ENCODE data around the gene NRK. TPM values are rescaled to one million over a fixed set of nuclear protein-coding genes. Genes with fewer than 3 reads are reported as not detected.
"Not testable (repeated sequence)": the region's sequence is repeated elsewhere in the genome, so short reads cannot be mapped to it uniquely, and the experiment has no call there.

The NRK gene
- total RNA-seq, 6 donors from 2014 or later = under 0.01 to 0.54 (median 0.35) TPM

DNA sequence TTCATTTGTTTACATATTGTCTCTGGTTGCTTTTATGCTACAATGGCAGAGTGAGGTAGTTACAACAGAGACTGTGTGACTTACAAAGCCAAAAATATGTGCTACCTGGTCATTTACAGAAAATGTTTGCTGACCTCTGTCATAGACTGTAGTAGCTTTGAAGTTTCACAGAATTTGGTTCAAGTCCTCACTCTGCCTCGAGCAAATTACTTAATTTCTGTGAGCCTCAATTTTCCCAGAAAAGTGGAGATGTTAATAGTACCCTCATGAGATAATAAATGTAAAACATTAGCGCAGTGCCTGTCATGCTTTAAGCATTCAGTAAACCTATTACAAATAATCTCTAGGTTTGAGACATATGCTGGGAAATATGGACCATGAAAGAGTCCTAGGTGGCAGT, 18.4 kb upstream of the NRK start:
- TF ChIP-seq POLR2A (IDR thresholded peaks at IDR 0.05) (no peak), POLR2AphosphoS5 (IDR thresholded peaks at IDR 0.05) (no peak), EP300 (IDR thresholded peaks at IDR 0.05) (no peak)
- TF ChIP-seq, protein P1, sequence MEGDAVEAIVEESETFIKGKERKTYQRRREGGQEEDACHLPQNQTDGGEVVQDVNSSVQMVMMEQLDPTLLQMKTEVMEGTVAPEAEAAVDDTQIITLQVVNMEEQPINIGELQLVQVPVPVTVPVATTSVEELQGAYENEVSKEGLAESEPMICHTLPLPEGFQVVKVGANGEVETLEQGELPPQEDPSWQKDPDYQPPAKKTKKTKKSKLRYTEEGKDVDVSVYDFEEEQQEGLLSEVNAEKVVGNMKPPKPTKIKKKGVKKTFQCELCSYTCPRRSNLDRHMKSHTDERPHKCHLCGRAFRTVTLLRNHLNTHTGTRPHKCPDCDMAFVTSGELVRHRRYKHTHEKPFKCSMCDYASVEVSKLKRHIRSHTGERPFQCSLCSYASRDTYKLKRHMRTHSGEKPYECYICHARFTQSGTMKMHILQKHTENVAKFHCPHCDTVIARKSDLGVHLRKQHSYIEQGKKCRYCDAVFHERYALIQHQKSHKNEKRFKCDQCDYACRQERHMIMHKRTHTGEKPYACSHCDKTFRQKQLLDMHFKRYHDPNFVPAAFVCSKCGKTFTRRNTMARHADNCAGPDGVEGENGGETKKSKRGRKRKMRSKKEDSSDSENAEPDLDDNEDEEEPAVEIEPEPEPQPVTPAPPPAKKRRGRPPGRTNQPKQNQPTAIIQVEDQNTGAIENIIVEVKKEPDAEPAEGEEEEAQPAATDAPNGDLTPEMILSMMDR (IDR thresholded peaks at IDR 0.05) = no peak
- DNase-seq = no peak
- no peak overlapping the region for H3K4me3 ChIP-seq
- H3K4me1 ChIP-seq = no peaks in the 10 kb centered on the region
- ATAC-seq (ENCODE audit: low FRiP score in 2 of 2) = no peak
- H3K27ac ChIP-seq = no peak overlapping the region
- 61 to 83% methylated on average over 2 of the region's 2 CpGs for WGBS, 2 donors
- H3K36me3 ChIP-seq = no peaks in the 10 kb centered on the region
- H3K27me3 ChIP-seq = no peaks in the 10 kb centered on the region
- H3K9me3 ChIP-seq = peaks cover 0 to 5% (median 0%) of the 10 kb centered on the region in 4 donors

DNA sequence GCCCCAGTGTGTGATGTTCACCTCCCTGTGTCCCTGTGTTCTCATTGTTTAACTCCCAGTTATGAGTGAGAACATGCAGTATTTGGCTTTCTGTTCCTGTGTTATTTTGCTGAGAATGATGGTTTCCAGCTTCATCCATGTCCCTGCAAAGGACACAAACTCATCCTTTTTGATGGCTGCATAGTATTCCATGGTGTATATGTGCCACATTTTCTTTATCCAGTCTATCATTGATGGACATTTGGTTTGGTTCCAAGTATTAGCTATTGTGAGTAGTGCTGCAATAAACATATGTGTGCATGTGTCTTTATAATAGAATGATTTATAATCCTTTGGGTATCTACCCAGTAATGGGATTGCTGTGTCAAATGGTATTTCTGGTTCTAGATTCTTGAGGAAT, 16.7 kb upstream of the NRK start:
- H3K4me3 ChIP-seq; H3K4me1 ChIP-seq; H3K27me3 ChIP-seq; H3K9me3 ChIP-seq; DNase-seq; ATAC-seq (ENCODE audit: low FRiP score in 2 of 2); H3K36me3 ChIP-seq; H3K27ac ChIP-seq: not testable (repeated sequence)

DNA sequence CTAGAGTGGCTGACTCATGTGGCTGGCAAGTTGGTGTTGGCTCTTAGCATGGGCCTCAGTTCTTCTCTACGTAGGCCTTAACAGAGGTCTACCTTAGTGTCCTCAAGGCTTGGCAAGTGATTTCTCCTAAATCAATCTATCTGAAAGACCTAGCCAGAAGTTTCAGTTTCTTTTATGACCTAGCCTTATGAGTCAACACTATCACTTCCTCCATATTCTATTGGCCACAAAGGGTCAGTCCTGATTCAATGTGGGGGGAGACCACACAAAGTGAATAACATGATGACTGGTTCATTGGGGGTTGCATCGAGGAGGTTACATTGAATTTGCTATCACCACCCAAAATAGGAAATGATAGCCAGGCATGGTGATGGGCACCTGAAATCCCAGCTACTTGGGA, 5.8 kb upstream of the NRK start:
- no peak overlapping the region for H3K27ac ChIP-seq
- H3K9me3 ChIP-seq = no peaks in the 10 kb centered on the region
- ATAC-seq (ENCODE audit: low FRiP score in 2 of 2) (no peak), DNase-seq (no peak)
- TF ChIP-seq, protein P1 (IDR thresholded peaks at IDR 0.05) = no peak
- no peak for TF ChIP-seq POLR2AphosphoS5 (IDR thresholded peaks at IDR 0.05)
- TF ChIP-seq POLR2A (IDR thresholded peaks at IDR 0.05) = no peak
- TF ChIP-seq EP300 (IDR thresholded peaks at IDR 0.05) = no peak
- 81% methylated on average over 2 of the region's 2 CpGs; no CpG with 5 or more reads in 1 of the 2 donors for WGBS, 2 donors
- H3K4me3 ChIP-seq = no peak overlapping the region
- H3K36me3 ChIP-seq = no peaks in the 10 kb centered on the region
- peaks cover 0 to 3% (median 0%) of the 10 kb centered on the region in 4 donors for H3K4me1 ChIP-seq
- H3K27me3 ChIP-seq = no peaks in the 10 kb centered on the region

DNA sequence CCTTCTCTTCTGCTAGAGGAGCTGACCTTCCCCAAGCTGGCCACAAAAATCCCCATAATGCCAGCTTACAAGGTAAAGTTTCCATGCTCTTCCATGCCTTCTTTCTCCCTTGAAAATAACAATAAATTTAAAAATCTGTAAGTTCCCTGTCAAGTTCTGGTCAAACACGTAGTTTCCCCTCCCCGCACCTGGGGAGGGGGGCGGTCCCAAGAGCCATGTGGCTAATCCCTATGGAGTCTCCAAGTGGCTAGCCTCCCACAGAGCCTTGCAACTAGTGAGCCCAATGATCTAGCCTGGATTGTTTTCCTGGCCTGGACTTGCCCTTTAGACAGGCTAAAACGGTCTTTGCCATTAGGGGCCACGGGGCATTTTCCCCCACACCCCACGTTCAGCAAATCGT, 2.1 kb upstream of the NRK start:
- 40 to 41% methylated on average over 6 to 7 of the region's 7 CpGs for WGBS, 2 donors
- H3K27me3 ChIP-seq = peaks cover 0 to 10% (median 0%) of the 10 kb centered on the region in 4 donors
- ATAC-seq (ENCODE audit: low FRiP score in 2 of 2) = no peak
- H3K36me3 ChIP-seq = no peaks in the 10 kb centered on the region
- H3K4me1 ChIP-seq = peaks cover 0 to 5% (median 2%) of the 10 kb centered on the region in 4 donors
- TF ChIP-seq EP300 (IDR thresholded peaks at IDR 0.05) (no peak), POLR2AphosphoS5 (IDR thresholded peaks at IDR 0.05) (no peak), POLR2A (IDR thresholded peaks at IDR 0.05) (no peak)
- TF ChIP-seq, protein P1 (IDR thresholded peaks at IDR 0.05) = no peak
- H3K9me3 ChIP-seq = no peaks in the 10 kb centered on the region
- DNase-seq = no peak
- H3K27ac ChIP-seq = no peak overlapping the region
- H3K4me3 ChIP-seq = no peak overlapping the region

DNA sequence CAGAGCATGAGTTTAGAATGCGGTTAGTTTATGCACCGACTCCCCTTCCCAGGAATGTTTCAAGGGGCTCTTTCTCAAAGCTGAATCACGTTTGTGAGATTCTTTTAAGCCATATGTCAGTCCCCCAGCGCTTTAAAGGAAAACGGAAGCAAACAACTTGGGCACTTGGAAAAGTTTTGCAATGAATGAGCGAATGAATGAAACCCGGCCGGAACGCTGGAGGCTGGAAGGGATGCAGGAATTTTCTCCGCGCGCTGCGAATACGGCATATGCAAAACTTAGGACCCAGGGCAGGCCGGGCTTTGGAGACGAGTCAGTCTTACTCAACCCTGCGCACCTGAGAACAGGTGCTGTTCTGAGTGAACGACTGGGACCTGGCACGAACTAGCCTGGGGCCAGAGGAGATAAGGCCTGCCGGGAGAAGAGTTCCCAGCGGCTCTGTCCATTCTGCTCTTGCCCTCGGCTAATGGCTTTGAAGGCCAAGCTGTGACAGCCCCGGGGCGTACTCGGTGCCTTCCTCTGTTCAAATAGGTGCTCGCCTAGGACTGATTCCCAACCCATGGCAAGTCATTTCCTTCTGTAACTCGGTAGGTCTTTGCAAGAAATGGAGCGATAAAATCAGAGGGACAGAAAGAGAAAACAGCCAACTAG, 743 bp upstream of the NRK start:
- H3K27ac ChIP-seq = no peak overlapping the region
- DNase-seq (peak in 1 of 2 donors; percentile 24), ATAC-seq (ENCODE audit: low FRiP score in 2 of 2) (peak in 1 of 2 donors; percentile 66)
- H3K27me3 ChIP-seq = peaks cover 0 to 10% (median 0%) of the 10 kb centered on the region in 4 donors
- no peaks in the 10 kb centered on the region for H3K9me3 ChIP-seq
- peak overlapping the region in 3 of 4 donors; percentile 29 to 45 (median 33) for H3K4me3 ChIP-seq
- H3K36me3 ChIP-seq = no peaks in the 10 kb centered on the region
- TF ChIP-seq POLR2AphosphoS5 (IDR thresholded peaks at IDR 0.05) (no peak), EP300 (IDR thresholded peaks at IDR 0.05) (no peak), POLR2A (IDR thresholded peaks at IDR 0.05) (no peak)
- TF ChIP-seq, protein P1 (IDR thresholded peaks at IDR 0.05) = no peak
- H3K4me1 ChIP-seq = peaks cover 0 to 5% (median 2%) of the 10 kb centered on the region in 4 donors
- WGBS, 2 donors = 0 to 38% methylated on average over 4 to 28 of the region's 28 CpGs
